Activated CD4-positive, alpha-beta T cell treated with anti-CD3 and anti-CD28 coated beads, Interleukin-2, amount 50 U/mL, for 48 hours (primary cell): ENCODE measurements around the gene XPO5.
"Not testable (repeated sequence)": the region's sequence is repeated elsewhere in the genome, so short reads cannot be mapped to it uniquely, and the experiment has no call there.

Experiments used
- DNase-seq, 2 experiments: peaks; one replicate each; pipeline ENCODE4 v3.0.0-alpha.2; 2020

Gene XPO5

DNA sequence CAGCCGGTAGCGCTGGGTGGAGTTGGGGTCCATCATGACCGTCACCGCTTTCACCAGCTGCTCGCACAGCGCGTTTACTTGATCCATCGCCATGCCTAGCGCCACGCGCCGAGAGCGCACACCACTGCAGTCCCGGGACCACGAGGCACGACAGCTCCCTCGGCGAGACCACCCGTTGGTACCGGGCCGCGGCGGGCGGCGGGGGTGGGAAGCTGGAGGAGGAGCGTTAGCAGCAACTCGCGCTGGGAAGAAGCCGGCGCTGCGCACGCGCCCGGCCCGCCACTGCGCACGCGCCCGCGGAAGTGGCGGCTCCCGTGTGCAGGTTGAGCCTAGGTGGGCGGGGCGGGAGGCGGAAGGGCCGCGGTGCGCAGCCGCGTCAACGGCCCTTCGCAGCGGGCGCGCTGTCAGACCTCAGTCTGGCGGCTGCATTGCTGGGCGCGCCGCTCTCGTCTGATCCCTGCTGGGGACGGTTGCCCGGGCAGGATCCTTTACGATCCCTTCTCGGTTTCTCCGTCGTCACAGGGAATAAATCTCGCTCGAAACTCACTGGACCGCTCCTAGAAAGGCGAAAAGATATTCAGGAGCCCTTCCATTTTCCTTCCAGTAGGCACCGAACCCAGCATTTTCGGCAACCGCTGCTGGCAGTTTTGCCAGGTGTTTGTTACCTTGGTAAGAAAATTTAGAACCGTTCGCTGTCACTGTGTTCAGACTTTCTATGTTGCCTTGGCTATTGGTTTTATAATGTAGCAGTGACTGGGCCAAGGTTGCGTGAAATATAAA is at the start of gene XPO5, which contains the start of gene POLH:
Gene XPO5, minus strand, starts transcription at position 267 of the 780 bp plus-strand sequence. Its CDS starts 174 bp downstream, at position 93.
Gene POLH, plus strand, starts transcription at position 414 of the 780 bp plus-strand sequence. CDS start 6,135 bp downstream, outside the sequence.
- peak; percentile 88 to 92 for DNase-seq

DNA sequence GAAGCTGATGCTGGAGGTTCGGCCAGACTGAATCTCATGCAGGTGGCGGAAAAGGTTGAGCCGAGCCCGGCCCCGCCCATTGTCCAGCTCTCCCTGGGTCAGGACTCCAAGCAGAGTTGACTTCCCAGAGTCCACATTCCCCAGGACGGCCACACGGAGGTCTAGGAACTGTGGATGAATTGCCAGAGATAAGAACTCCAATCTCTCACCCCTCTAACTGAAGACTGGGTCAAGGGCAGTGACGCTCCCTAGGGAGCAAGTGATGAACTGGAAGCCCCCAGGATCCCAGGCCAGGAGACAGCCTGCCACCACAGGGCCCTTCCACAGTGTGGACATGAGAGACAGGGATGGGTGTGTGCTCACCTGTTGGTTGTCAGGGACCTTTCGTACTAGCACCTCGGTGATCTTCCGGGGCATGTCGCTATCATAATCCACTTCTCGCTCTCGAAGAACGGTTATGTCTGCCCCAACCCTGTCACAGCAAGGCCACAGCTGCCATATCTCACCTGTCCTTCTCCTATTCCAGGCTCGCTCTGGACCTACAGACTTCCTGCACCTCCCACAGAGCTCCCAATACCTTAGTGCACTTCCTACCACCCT is 49.7 kb upstream of the XPO5 start:
- no peak for DNase-seq

DNA sequence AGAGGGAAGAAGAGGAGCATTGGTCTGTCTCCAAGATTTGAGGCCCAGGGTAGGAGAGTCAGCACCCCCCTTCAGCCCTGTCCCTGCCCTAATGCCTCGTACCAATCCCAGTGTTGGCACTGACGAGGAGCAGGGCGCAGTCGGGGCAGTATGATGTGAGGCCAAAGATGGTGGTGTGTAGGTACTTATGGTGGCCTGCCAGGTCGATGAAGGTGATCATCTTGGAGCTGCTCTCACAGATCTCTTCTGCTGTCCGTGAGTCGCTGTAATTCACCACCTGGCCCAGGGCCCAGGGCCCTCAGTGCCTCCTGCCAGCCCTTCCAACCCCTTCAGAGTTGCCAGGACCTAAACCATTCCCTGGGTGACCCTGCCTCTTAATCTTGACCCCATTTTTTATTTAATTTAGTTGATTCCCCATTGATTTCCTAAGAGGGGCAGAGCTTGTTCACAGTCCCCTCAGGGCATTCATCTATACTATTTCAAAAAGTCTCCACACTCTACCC is 49.0 kb upstream of the XPO5 start:
- DNase-seq, result no peak

DNA sequence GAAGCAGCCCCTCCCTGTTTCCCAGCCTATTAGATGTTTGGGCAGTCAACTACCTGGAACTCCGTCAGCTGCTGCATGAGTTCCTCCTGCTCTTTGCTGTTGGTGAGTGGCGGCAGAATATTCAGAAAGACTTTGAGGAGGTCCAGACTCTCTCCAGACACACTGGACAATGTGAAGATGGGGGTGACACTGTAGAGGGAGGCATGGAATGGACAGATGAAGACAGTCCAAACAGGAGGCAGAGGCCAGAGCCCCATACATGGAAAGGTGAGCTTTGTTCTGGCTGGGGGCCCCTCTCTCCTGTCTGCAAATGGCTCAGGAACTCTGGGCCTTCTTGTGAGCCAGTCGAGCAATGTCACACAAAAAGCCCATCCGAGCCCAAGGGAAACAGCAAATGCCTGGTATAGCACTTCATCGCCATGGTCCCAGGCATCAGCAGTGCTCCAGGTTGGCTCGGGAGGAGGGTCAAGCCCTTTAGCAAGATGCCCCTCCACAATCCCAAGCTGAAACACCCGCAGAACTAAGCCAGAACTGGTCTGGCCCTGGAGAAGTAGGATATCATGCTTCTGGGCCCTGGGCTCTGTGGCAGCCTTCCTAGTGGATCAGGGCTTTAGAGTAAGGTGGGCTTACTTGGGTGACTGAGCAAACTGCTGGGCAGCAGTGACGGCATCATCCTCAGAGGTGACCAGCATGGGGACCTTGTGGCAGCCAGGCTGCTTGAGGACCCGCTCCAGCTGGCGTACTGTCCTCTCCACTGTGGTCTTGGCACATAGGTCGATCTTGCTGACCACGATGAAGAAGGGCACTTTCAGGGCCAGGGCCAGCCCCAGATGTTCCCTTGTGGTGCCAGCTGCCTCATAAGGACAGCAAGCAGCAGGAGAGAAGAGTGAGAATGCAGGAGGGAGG is 48.3 kb upstream of the XPO5 start:
- DNase-seq, result no peak

DNA sequence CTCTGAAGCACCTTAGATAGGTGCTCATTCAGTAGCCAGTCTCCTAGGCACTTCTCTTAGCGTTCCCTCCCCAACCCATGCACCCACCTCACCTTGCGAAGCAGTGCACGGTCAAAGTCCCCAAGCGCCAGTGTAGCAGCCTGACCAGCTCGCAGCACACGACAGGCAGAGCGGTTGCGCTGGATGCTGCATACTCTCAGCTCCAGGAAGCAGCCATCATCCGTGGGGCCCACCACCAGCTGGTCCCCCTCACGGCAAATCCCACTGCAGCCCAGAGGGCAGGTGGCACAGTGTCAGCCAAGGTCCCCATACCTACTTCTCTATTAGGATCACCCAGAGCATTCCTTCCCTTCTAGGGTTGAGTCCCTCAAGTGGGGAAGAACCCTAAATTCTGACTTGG is 46.7 kb upstream of the XPO5 start:
- no peak for DNase-seq

DNA sequence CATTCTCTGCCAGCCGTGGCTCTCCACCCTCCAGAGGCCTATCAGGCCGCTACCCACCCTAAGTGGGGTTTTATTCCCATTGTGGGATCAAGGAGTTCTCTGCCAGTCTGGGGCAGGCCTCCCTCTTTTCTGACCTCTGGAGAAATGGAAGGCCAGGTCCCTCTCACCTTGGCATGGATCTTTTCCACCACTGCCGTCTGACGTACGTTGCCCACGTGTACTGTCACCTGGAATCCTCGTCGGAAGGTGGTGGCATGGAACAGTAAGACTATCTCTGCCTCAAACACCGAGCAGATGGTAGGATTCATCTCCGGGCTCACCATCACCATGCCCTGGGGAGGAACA is 46.0 kb upstream of the XPO5 start:
- no peak for DNase-seq

DNA sequence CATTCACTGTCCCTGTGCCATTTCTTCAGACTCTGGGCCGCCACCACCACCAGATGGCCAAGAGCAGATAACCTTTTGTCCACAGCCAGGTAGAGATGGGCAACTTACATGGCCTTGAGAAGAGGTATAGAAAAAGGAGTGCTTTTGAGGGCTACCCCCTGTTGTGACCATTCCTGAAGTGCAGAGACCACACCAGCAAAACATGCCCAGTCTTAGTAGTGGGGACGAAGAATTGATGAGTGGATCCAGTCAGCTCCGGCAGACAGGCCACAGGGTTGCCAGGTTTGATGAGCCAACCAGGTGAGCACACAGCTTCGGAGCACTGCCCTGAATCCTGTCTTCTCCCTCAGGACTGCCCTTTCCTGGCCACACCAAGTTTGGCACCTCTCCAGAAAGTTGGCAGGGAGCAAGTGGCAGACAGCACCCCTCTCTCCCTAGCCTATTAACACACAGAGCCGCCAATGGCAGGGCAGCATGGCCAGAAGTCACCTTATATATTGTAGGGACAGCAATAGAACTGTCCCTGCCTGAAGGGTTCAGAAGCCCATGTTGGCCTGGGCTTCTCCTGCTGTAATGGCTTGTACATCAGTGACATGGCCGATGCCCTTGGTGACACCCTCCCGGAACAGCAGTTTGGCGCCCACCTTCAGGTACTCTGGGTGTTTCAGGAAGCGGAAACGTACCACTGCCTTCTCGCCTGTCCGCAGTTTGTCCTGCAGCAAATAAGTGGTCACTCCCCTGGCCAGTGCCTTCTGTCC is 45.4 kb upstream of the XPO5 start:
- no peak for DNase-seq

DNA sequence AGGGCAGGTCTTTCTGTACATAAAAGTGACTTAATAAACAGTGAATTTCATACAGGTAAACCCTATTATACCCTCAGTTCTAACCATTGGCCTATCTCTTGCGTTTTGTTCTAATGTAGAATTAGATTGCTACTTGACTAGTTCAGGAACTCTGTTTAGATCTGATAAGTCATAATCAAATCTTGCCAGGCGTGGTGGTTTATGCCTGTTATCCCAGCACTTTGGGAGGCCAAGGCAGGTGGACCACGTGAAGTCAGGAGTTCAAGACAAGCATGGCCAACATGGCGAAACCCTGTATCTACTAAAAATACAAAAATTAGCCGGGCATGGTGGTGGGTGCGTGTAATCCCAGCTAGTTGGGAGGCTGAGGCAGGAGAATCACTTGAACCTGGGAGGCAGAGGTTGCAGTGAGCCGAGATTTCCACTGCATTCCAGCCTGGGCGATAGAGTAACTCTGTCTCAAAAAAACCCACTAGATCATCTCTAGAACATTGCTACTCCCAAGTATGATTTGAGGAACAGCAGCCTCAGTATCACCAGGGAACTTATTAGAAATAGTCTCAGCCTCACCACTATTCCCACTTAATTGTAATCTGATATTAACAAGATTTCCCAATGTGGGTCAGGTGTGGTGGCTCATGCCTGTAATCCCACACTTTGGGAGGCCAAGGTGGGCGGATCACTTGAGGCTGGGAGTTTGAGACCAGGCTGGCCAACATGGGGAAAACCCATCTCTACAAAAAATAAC is 41.1 kb upstream of the XPO5 start:
- DNase-seq, result no peak

DNA sequence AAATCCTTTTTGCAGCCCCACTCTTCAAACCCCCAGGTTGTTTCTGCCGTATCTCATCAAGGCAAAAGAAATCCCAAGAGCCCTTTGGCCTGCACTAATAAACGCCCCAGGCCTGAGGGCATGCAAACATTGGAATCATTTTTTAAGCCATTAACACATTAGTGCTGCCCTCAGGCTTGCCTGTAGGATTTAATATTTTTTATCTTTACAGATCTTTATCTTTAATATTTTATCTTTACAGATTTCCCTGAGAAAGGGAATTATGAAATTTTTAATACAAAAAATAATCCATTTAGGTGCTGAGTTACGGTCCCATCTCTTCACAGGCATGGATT is 38.5 kb upstream of the XPO5 start:
- no peak for DNase-seq

DNA sequence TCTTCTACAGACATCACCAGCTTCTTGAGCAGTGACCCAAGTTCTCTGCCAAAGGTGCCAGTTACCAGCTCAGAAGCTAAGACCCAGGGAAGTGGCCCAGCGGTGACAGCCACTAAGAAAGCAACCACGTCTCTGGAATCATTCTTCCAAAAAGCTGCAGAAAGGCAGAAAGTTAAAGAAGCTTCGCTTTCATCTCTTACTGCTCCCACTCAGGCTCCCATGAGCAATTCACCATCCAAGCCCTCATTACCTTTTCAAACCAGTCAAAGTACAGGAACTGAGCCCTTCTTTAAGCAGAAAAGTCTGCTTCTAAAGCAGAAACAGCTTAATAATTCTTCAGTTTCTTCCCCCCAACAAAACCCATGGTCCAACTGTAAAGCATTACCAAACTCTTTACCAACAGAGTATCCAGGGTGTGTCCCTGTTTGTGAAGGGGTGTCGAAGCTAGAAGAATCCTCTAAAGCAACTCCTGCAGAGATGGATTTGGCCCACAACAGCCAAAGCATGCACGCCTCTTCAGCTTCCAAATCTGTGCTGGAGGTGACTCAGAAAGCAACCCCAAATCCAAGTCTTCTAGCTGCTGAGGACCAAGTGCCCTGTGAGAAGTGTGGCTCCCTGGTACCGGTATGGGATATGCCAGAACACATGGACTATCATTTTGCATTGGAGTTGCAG is 38.0 kb upstream of the XPO5 start:
- no peak for DNase-seq

DNA sequence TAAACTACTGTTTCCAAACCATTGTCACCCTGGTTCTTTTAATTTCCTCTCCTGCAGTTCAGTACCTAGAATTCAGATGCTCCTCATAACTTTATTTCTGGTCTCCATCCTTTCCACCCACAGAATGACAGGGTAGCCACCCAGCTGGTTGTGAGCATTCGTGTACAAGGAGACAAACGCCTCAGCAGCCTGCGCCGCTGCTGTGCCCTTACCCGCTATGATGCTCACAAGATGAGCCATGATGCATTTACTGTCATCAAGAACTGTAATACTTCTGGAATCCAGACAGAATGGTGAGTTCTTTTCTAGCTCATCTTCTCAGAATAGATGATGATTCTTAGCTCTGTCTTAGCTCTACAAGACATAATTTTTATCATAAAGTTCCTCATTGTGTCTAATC is 34.6 kb upstream of the XPO5 start:
- no peak for DNase-seq

DNA sequence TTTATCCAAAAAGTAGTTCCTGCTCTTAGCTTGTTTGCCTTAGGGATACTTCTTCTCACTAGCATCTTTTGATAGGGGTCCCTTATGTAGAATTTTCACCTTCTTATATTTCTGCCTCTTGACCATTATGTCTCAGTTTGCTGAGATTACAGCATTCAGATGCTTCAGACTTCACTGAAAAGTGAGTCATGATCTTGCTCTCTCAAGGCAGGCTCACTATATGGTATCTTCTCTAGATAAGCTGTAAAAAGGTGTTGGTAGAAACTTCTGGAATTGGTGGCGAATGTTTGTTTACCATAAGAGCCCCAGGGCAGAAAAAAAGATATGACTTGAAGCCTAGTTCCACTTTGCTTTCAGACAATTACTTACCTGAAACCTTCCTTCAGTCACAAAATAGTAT is 33.6 kb upstream of the XPO5 start:
- DNase-seq, result no peak

DNA sequence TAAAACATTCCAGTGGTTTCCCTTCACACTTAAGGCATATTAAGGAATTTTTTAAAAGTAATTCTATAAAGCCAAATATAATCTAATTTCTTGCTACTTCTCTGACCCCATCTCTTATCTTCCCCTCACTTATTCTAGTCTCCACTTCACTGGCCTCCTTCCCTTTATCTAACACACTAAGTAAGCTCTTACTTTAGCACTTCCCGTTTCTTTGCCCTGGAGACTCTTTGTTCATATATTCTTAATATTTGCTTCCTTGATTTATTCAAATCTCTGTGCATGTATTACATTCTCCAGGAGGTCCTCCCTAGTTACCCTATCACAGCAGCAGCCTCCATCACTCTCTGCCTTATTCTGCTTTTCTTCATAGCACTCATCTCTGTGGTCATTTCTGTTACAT is 33.0 kb upstream of the XPO5 start:
- DNase-seq, result no peak

DNA sequence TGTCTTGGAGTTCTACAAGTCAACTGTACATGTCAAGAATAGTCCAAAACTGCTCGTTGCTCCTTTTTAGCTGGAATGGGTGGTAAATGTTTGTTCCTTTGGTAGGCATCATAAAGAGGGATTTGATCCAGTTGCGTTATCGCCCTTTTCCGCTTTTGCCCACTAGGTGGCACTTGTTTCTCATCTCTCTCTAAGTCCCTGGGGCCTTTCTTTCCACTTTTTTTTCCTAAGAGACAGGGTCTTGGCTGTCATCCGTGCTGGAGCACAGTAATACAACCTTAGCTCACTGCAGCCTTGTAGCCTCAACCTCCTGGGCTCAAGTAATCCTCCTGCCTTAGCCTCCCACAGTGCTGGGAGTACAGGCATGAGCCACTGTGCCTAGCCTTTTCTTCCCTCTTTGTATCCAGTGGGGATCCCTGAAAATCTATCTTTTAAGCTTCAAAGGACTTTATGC is 32.5 kb upstream of the XPO5 start:
- peak; percentile 71 to 76 for DNase-seq

DNA sequence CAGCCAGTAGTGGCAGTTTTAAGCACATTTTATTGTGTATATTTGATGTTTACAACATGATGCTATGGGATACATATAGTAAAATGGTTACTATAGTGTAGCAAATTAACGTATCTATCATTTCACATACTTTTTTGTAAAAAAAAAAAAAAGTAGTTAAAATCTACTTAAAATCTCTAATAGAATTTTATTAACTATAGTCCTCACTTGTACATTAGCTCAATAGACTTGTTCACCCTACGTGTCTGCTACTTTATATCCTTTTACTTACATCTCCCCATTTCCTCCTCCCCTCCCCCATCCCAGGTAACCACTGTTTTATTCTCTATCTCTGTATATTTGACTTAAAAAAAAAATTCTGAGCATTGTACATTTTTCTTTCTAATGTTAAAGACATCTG is 30.2 kb upstream of the XPO5 start:
- DNase-seq, result no peak

DNA sequence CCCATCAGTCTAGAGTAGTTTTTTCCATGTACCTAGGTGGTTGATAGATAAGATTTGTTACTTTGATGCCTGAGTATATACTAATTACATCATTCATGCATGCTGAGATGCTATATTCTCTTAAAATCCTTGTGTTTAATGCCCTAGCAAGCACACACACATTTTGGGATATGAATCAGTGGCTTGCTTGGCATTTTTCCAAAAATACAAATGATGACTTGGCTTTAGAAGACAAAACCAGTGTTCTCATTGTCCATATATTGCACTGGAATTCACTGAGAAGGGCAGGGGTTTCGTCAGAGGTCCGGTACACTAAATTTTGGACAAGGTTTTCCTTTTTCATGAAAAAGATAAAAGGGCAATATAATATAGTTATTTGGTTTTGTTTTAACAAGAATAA is 28.3 kb upstream of the XPO5 start:
- DNase-seq, result no peak

DNA sequence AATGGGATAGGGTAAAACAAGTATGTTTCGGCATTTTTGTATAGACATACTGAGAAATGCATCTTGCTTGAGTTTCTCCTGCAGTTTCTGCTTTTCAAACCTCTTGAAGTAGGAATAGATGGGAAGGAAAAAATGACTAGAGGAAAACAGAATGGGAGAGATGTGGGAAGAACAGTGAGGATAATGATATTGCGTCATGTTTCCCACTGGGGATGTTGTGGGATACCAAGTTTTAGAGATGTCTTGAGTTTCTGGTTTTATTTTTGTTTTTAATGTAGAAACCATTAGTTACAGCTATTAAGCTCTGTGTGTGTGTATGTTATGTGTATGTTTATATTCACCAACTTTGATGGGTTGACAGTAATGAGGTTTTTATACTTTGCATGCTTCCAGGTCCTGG is 24.8 kb upstream of the XPO5 start:
- no peak for DNase-seq

DNA sequence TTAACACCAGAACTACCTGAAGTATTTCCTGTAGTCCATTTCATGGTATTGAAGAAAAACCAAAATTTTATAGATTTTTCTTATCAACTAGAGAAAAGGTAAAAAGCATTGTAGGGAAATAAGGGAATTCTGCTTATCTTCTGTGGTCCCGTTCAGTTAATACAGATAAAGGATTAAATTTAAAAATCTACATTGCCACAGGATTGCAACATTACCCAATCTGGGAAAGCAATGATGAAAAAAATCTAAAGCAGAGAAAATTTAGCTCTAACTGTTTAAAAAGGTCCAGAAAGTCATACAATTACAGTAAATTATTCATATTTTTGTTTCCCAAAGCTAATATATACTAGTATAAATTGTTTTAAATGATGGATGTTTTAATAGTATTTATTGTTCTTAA is 18.1 kb upstream of the XPO5 start:
- no peak for DNase-seq

DNA sequence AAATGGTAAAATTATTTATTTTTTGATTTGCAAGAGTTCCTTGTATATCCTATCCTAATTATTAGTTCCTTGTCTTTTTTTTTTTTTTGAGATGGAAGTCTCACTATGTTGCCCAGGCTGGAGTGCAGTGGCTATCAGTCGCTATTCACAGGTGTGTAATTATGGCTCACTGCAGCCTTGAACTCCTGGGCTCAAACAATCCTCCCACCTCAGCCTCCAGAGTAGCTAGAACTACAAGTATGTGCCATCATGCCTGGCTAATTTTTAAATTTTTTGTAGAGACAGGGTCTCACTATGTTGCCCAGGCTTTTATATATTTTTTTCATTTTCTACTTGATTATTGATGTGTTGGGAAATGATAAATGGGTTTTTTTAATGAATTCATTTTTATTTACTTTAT is 13.7 kb upstream of the XPO5 start:
- DNase-seq, result not testable (repeated sequence)

DNA sequence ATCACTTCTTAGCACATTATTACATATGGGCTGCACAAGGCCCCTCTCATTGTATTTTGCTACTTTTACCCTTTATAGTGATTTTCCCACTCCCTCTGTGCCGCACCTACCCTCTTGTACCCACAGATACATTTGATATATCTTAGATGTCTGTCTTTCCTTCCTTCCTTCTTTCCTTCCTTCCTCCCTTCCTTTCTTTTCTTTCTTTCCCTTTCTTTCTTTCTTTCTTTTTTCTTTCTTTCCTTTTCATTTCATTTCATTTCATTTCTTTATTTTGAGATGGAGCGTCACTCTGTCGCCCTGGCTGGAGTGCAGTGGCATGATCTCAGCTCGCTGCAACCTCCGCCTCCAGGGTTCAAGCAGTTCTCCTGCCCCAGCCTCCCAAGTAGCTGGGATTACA is 12.4 kb upstream of the XPO5 start:
- no peak for DNase-seq

DNA sequence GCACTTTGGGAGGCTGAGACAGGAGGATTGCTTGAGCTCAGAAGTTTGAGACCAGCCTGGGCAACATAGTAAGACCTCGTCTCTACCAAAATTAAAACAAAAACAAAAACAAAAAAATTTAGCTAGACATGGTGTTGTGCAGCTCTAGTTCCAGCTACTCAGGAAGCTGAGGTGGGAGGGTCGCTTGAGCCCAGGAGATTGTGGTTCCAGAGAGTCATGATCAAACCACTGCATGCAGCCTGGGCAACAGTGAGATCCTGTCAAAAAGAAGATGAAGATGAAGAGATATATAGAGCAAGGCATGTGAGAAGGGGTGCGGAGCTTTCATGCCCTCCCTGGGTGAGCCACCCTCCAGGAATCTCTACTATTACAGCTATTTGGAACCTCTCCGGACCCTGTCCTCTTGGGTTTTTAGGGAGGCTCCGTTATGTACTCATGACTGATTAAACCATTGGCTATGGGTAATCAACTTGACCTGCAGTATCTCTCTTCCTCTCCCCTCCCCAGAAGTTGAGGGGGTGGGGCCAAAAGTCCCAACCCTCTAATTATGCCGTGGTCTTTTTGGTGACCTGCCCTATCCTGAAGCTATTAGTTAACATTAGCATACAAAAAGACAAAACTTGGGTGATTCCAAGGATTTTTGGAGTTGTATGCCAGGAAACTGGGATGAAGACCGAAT is 9.2 kb upstream of the XPO5 start:
- no peak for DNase-seq
